IMR-90 (cell line): ENCODE results near the gene CYP1A2. TPM values are rescaled to one million over a fixed set of nuclear protein-coding genes. Genes with fewer than 3 reads are reported as not detected.

Experiments
- ATAC-seq: fragments of 200-7000 bp; cut with Tn5 transposase; 2 replicates; pipeline ENCODE4 v1.9.1; 2020; ENCODE audit warnings: low read depth, mild to moderate bottlenecking, moderate library complexity
- BruUV-seq: library from RNA; stranded (reverse); fragments of 400-500 nt; replicated peaks from 2 replicates; lab custom pipeline; 2021; lab: Mats Ljungman, UMichigan
- CTCF ChIA-PET: fragments of 300-600 bp; formaldehyde crosslinking; extraction: SDS; loops from one replicate; lab custom pipeline; 2021; ENCODE audit warnings: antibody characterized with exemption; lab: Yijun Ruan, JAX
- POLR2A ChIA-PET: fragments of 300-600 bp; sonication (Branson Sonifier 250); formaldehyde crosslinking; loops from one replicate; lab custom pipeline; 2022; ENCODE audit warnings: antibody characterized with exemption; ENCODE audit not compliant: unreplicated experiment; lab: Charles Lee
- DNase-seq: peaks from one replicate; pipeline ENCODE4 v3.0.0; 2013
- H2AFZ ChIP-seq: replicated peaks from 2 replicates; pipeline ENCODE3; 2013; ENCODE audit warnings: low read length, mild to moderate bottlenecking; ENCODE audit not compliant: poor library complexity
- H2AK5ac ChIP-seq: 2 replicates; pipeline ENCODE4 v1.6.1; 2013; ENCODE audit warnings: low read depth, low read length, inconsistent platforms
- H2AK9ac ChIP-seq: replicated peaks from 2 replicates; pipeline ENCODE3; 2013; ENCODE audit warnings: mild to moderate bottlenecking, low read depth, low read length, moderate library complexity; ENCODE audit not compliant: poor library complexity
- H2BK120ac ChIP-seq: 2 replicates; pipeline ENCODE4 v1.6.1; 2013; ENCODE audit warnings: low read depth, low read length, inconsistent platforms
- H2BK15ac ChIP-seq: 3 replicates; pipeline ENCODE4 v1.6.1; 2013; ENCODE audit warnings: low read depth, low read length, inconsistent platforms
- H2BK20ac ChIP-seq: 2 replicates; pipeline ENCODE4 v1.6.1; 2013; ENCODE audit warnings: low read depth, mild to moderate bottlenecking, inconsistent platforms, low read length, moderate library complexity
- H2BK5ac ChIP-seq: 2 replicates; pipeline ENCODE4 v1.6.1; 2013; ENCODE audit warnings: mild to moderate bottlenecking, low read depth, low read length, inconsistent platforms; ENCODE audit not compliant: poor library complexity, severe bottlenecking
- H3K14ac ChIP-seq: replicated peaks from 2 replicates; pipeline ENCODE4 v1.6.1; 2013; ENCODE audit warnings: low read depth, low read length, inconsistent platforms
- H3K18ac ChIP-seq: 2 replicates; pipeline ENCODE4 v1.6.1; 2013; ENCODE audit warnings: low read depth, low read length, control low read depth
- H3K23ac ChIP-seq: 2 replicates; pipeline ENCODE4 v1.6.1; 2013; ENCODE audit warnings: low read depth, low read length, inconsistent platforms
- H3K27ac ChIP-seq: 2 replicates; pipeline ENCODE4 v1.5.1; 2013; ENCODE audit warnings: mild to moderate bottlenecking, control low read depth, low read length; ENCODE audit not compliant: insufficient read depth
- H3K27me3 ChIP-seq: 2 replicates; pipeline ENCODE4 v1.6.1; 2013; ENCODE audit warnings: low read length; ENCODE audit not compliant: control insufficient read depth, insufficient read depth
- H3K36me3 ChIP-seq: 2 replicates; pipeline ENCODE4 v1.6.1; 2013; ENCODE audit warnings: low read length, mixed read lengths; ENCODE audit not compliant: control insufficient read depth, insufficient read depth
- H3K4ac ChIP-seq: 2 replicates; pipeline ENCODE4 v1.6.1; 2013; ENCODE audit warnings: low read depth, low read length, inconsistent platforms
- H3K4me1 ChIP-seq: 2 replicates; pipeline ENCODE4 v1.6.1; 2013; ENCODE audit warnings: low read length, mixed read lengths; ENCODE audit not compliant: control insufficient read depth, insufficient read depth
- H3K4me2 ChIP-seq: 2 replicates; pipeline ENCODE4 v1.6.1; 2013; ENCODE audit warnings: low read depth, mild to moderate bottlenecking, control low read depth, low read length, moderate library complexity
- H3K4me3 ChIP-seq: 2 replicates; pipeline ENCODE4 v1.5.1; 2013; ENCODE audit warnings: low read depth, mild to moderate bottlenecking, control low read depth, low read length, moderate library complexity; ENCODE audit not compliant: insufficient read depth
- H3K56ac ChIP-seq: 2 replicates; pipeline ENCODE4 v1.6.1; 2013; ENCODE audit warnings: low read length, inconsistent platforms; ENCODE audit not compliant: insufficient read depth; ENCODE audit errors: extremely low read depth
- H3K79me1 ChIP-seq, 2 experiments: 2 replicates each; pipeline ENCODE4 v1.6.1; 2013; ENCODE audit warnings: low read length in 2 of 2, inconsistent platforms in 1 of 2, low read depth in 1 of 2
- H3K9ac ChIP-seq: 2 replicates; pipeline ENCODE4 v1.6.1; 2013; ENCODE audit warnings: low read depth, low read length, control low read depth
- H3K9me1 ChIP-seq: 2 replicates; pipeline ENCODE4 v1.6.1; 2013; ENCODE audit warnings: low read length, inconsistent platforms; ENCODE audit not compliant: insufficient read depth
- H3K9me3 ChIP-seq: 2 replicates; pipeline ENCODE4 v1.6.1; 2013; ENCODE audit warnings: low read length; ENCODE audit not compliant: control insufficient read depth, insufficient read depth
- H4K20me1 ChIP-seq: 2 replicates; pipeline ENCODE4 v1.6.1; 2013; ENCODE audit warnings: low read length, inconsistent platforms; ENCODE audit not compliant: insufficient read depth
- H4K5ac ChIP-seq: 2 replicates; pipeline ENCODE4 v1.6.1; 2013; ENCODE audit warnings: mild to moderate bottlenecking, low read depth, low read length, control low read depth
- H4K8ac ChIP-seq, 2 experiments: 2 replicates each; pipeline ENCODE4 v1.6.1; 2013; ENCODE audit warnings: low read depth in 2 of 2, low read length in 2 of 2, control low read depth in 1 of 2, inconsistent platforms in 1 of 2
- H4K91ac ChIP-seq: 2 replicates; pipeline ENCODE4 v1.6.1; 2013; ENCODE audit warnings: low read depth, low read length, inconsistent platforms; ENCODE audit not compliant: insufficient read depth
- BHLHE40 ChIP-seq: fragments of 150-350 bp; IDR thresholded peaks from 2 replicates; pipeline ENCODE4 v1.6.1; 2016; ENCODE audit warnings: mild to moderate bottlenecking, low read depth, low read length
- CEBPB ChIP-seq: IDR thresholded peaks from 2 replicates; pipeline ENCODE4 v1.6.1; 2012; ENCODE audit warnings: low read depth, low read length, improper control_type of control experiment
- CHD1 ChIP-seq: IDR thresholded peaks from 2 replicates; pipeline ENCODE4 v1.6.1; 2012; ENCODE audit warnings: low read depth, low read length, improper control_type of control experiment
- CTCF ChIP-seq: conservative IDR thresholded peaks from 2 replicates; pipeline ENCODE4 v1.5.1; 2012; ENCODE audit warnings: mild to moderate bottlenecking, low read depth, low read length, improper control_type of control experiment
- ELK1 ChIP-seq: fragments of 150-350 bp; IDR thresholded peaks from 2 replicates; pipeline ENCODE4 v1.6.1; 2016; ENCODE audit warnings: low read depth, mild to moderate bottlenecking, low read length, moderate library complexity, borderline replicate concordance
- FOS ChIP-seq: fragments of 150-350 bp; IDR thresholded peaks from 2 replicates; pipeline ENCODE4 v1.6.1; 2016; ENCODE audit warnings: low read depth, low read length
- MAFK ChIP-seq: IDR thresholded peaks from 2 replicates; pipeline ENCODE4 v1.6.1; 2012; ENCODE audit warnings: low read depth, low read length, improper control_type of control experiment
- MAZ ChIP-seq: IDR thresholded peaks from 2 replicates; pipeline ENCODE4 v1.6.1; 2012; ENCODE audit warnings: low read depth, mild to moderate bottlenecking, low read length, improper control_type of control experiment, moderate library complexity, borderline replicate concordance
- MXI1 ChIP-seq: IDR thresholded peaks from 2 replicates; pipeline ENCODE4 v1.6.1; 2012; ENCODE audit warnings: low read depth, mild to moderate bottlenecking, low read length, moderate library complexity, borderline replicate concordance
- NFE2L2 ChIP-seq: fragments of 150-350 bp; IDR thresholded peaks from 2 replicates; pipeline ENCODE4 v1.6.1; 2016; ENCODE audit warnings: low read depth, mild to moderate bottlenecking, low read length
- POLR2A ChIP-seq: IDR thresholded peaks from 2 replicates; pipeline ENCODE4 v1.6.1; 2012; ENCODE audit warnings: mild to moderate bottlenecking, low read depth, low read length
- RAD21 ChIP-seq: IDR thresholded peaks from 2 replicates; pipeline ENCODE4 v1.6.1; 2012; ENCODE audit warnings: low read length, improper control_type of control experiment
- RCOR1 ChIP-seq: IDR thresholded peaks from 2 replicates; pipeline ENCODE4 v1.6.1; 2012; ENCODE audit warnings: mild to moderate bottlenecking, low read length, improper control_type of control experiment; ENCODE audit not compliant: insufficient replicate concordance
- RFX5 ChIP-seq: IDR thresholded peaks from 2 replicates; pipeline ENCODE4 v1.8.0; 2012; ENCODE audit warnings: low read depth, mild to moderate bottlenecking, low read length, moderate library complexity
- SMC3 ChIP-seq: fragments of 150-350 bp; IDR thresholded peaks from 2 replicates; pipeline ENCODE4 v1.6.1; 2016; ENCODE audit warnings: low read depth, mild to moderate bottlenecking, antibody characterized with exemption, low read length, moderate library complexity
- USF2 ChIP-seq: fragments of 150-350 bp; IDR thresholded peaks from 2 replicates; pipeline ENCODE4 v1.6.1; 2017; ENCODE audit warnings: mild to moderate bottlenecking, antibody characterized with exemption, low read length, low read depth
- WGBS, 2 experiments: methylation state at CpG; one replicate each; pipeline versions ENCODE4 v1.1.5 to v1.1.7; 2013; ENCODE audit warnings: missing lambda C conversion rate in 2 of 2; ENCODE audit not compliant: insufficient read length in 1 of 2; ENCODE audit errors: extremely low coverage in 2 of 2; 5-methylcytosine and 5-hydroxymethylcytosine counted together
- dilution Hi-C: fragments of 300-500 bp; cut with HindIII; formaldehyde crosslinking; loops from one replicate; pipeline ENCODE4 v1.14.3; 2018; ENCODE audit warnings: low sequenced_read_pairs; ENCODE audit not compliant: unreplicated experiment
- in situ Hi-C: fragments of 300-500 bp; cut with MboI; formaldehyde crosslinking; loops from 3 replicates; pipeline ENCODE4 v1.14.3; 2019; ENCODE audit warnings: low sequenced_read_pairs, inconsistent platforms, mixed read lengths
- intact Hi-C: fragments of 100-400 bp; cut with micrococcal nuclease; formaldehyde crosslinking; loops from 2 replicates; pipeline ENCODE4 v1.10.0; 2022
- polyA plus RNA-seq, 3 experiments: library from polyadenylated mRNA; depleted of rRNA; stranded (reverse); fragments of >200 nt; gene quantifications; 2 replicates each; pipeline ENCODE4 v1.2.3, GENCODE V29; 2012; ENCODE audit warnings: low replicate concordance in 1 of 3
- total RNA-seq: library from RNA; depleted of rRNA; stranded (reverse); fragments of >200 nt; gene quantifications from 2 replicates; pipeline ENCODE4 v1.2.3, GENCODE V29; 2012

CYP1A2 gene
- total and polyA plus RNA-seq, 2 of the 4 experiments (the other 2 are of a cell fraction): not detected

- BruUV-seq: no TSS peak
- H2BK20ac ChIP-seq: no peak overlapping the region
- dilution Hi-C loops: no loop called here
- no peaks in the 10 kb centered on the region for H4K20me1 ChIP-seq
- no peak overlapping the region for H4K8ac ChIP-seq
- WGBS, 2 experiments: no CpG with 5 or more reads among the region's 7 CpGs
- H3K79me1 ChIP-seq: no peaks in the 10 kb centered on the region
- H2AK5ac ChIP-seq: no peak overlapping the region
- POLR2A ChIA-PET: no interaction called here
- TF ChIP-seq NFE2L2 (no peak), MXI1 (no peak), FOS (no peak), CHD1 (no peak), MAFK (no peak), BHLHE40 (no peak), CEBPB (no peak), SMC3 (no peak), CTCF (no peak), RCOR1 (no peak), MAZ (no peak), RFX5 (no peak), ELK1 (no peak), POLR2A (no peak), RAD21 (no peak), USF2 (no peak)
- H2BK120ac ChIP-seq: no peak overlapping the region
- in situ Hi-C loops: no loop called here
- H3K9me1 ChIP-seq: peaks cover 5% of the 10 kb centered on the region
- H4K5ac ChIP-seq: no peak overlapping the region
- H3K4me1 ChIP-seq: no peaks in the 10 kb centered on the region
- no peak overlapping the region for H3K14ac ChIP-seq
- H2BK15ac ChIP-seq: no peak overlapping the region
- DNase-seq: no peak
- H4K91ac ChIP-seq: no peak overlapping the region
- ATAC-seq: no peak
- H3K4me2 ChIP-seq: no peak overlapping the region
- H3K23ac ChIP-seq: no peak overlapping the region
- H2AFZ ChIP-seq: no peak overlapping the region
- H3K18ac ChIP-seq: no peak overlapping the region
- H3K4me3 ChIP-seq: no peak overlapping the region
- peaks cover 65% of the 10 kb centered on the region for H3K27me3 ChIP-seq
- CTCF ChIA-PET: no interaction called here
- H2BK5ac ChIP-seq: no peak overlapping the region
- no peaks in the 10 kb centered on the region for H3K36me3 ChIP-seq
- H3K27ac ChIP-seq: no peak overlapping the region
- H3K4ac ChIP-seq: no peak overlapping the region
- H2AK9ac ChIP-seq: no peak overlapping the region
- no peak overlapping the region for H3K9ac ChIP-seq
- H3K56ac ChIP-seq: no peak overlapping the region
- intact Hi-C loops: no loop called here
- H3K9me3 ChIP-seq: no peaks in the 10 kb centered on the region
These were observed 17.9 kb upstream of the CYP1A2 start for GRCh38 chr15:74730619-74731316.
